Activated B cell treated with CpG ODN at 0.5 μM for 24 hours (primary cell): ENCODE data around the gene TBC1D10B. TPM values are rescaled to one million over a fixed set of nuclear protein-coding genes. Genes with fewer than 3 reads are reported as not detected.

ENCODE experiments used
- ATAC-seq: fragments of 200-7000 bp; cut with Tn5 transposase; one replicate; pipeline ENCODE4 v1.10.0; 2021; ENCODE audit warnings: low read depth, mild to moderate bottlenecking, moderate library complexity
- CTCF ChIA-PET: fragments of 350-600 bp; sonication (Branson Sonifier 250); formaldehyde crosslinking; loops from one replicate; lab custom pipeline; 2021; ENCODE audit warnings: antibody characterized with exemption; lab: Charles Lee
- POLR2A ChIA-PET: fragments of 350-600 bp; sonication (Branson Sonifier 250); formaldehyde crosslinking; loops from one replicate; lab custom pipeline; 2021; ENCODE audit warnings: antibody characterized with exemption; lab: Charles Lee
- DNase-seq: peaks from one replicate; pipeline ENCODE4 v3.0.0; 2022
- H3K27ac Mint-ChIP-seq: one replicate; pipeline ENCODE4 v1.8.0; 2020; ENCODE audit warnings: mixed read lengths
- H3K27me3 Mint-ChIP-seq: one replicate; pipeline ENCODE4 v1.8.0; 2021; ENCODE audit warnings: mixed read lengths
- H3K36me3 Mint-ChIP-seq: one replicate; pipeline ENCODE4 v1.8.0; 2021; ENCODE audit warnings: low read depth, mixed read lengths
- H3K4me1 Mint-ChIP-seq: one replicate; pipeline ENCODE4 v1.8.0; 2021; ENCODE audit warnings: mixed read lengths
- H3K4me3 Mint-ChIP-seq: one replicate; pipeline ENCODE4 v1.8.0; 2020; ENCODE audit warnings: mild to moderate bottlenecking, mixed read lengths
- H3K9me3 Mint-ChIP-seq: one replicate; pipeline ENCODE4 v1.8.0; 2020; ENCODE audit warnings: mixed read lengths
- intact Hi-C: fragments of 100-400 bp; cut with micrococcal nuclease; formaldehyde crosslinking; loops from one replicate; pipeline ENCODE4 v1.15.1; 2024
- total RNA-seq: library from RNA; stranded (reverse); gene quantifications from 2 replicates; pipeline ENCODE4 v1.2.3, GENCODE V29; 2022
- TF ChIP-seq, protein P1 (sequence below): fragments of 200-600 bp; IDR thresholded peaks from one replicate; pipeline ENCODE4 v1.8.0; 2022; ENCODE audit warnings: antibody characterized with exemption, mild to moderate bottlenecking

Gene TBC1D10B
- total RNA-seq, 1 donor from 2014 or later = 50.2 TPM

- Mint-ChIP-seq H3K4me3 (peak overlapping the region; percentile 82), H3K36me3 (peaks cover 19% of the 10 kb centered on the region), H3K4me1 (peaks cover 52% of the 10 kb centered on the region), H3K27ac (no peak overlapping the region), H3K9me3 (no peaks in the 10 kb centered on the region), H3K27me3 (no peaks in the 10 kb centered on the region)
- CTCF ChIA-PET = interaction anchor here (1.9 kb wide), 1 partner anchor 15 kb away, joined by 7 read pairs; the partner anchor contains the start of gene CD2BP2
- ATAC-seq (peak; percentile 0), DNase-seq (no peak)
- POLR2A ChIA-PET = interaction anchor here (1.0 to 3.9 kb wide), 15 partner anchors 10 to 290 kb away, joined by 3 to 39 read pairs (median 7); partner anchors contain the start of genes CD2BP2, CORO1A, DCTPP1 and ITGAL
- intact Hi-C loops = loop anchor here (1.0 to 10.0 kb wide), 10 partner anchors 8 to 775 kb away; partner anchors contain the start of genes CD2BP2, FBRS, SRCAP and ZNF48
- TF ChIP-seq, protein P1, sequence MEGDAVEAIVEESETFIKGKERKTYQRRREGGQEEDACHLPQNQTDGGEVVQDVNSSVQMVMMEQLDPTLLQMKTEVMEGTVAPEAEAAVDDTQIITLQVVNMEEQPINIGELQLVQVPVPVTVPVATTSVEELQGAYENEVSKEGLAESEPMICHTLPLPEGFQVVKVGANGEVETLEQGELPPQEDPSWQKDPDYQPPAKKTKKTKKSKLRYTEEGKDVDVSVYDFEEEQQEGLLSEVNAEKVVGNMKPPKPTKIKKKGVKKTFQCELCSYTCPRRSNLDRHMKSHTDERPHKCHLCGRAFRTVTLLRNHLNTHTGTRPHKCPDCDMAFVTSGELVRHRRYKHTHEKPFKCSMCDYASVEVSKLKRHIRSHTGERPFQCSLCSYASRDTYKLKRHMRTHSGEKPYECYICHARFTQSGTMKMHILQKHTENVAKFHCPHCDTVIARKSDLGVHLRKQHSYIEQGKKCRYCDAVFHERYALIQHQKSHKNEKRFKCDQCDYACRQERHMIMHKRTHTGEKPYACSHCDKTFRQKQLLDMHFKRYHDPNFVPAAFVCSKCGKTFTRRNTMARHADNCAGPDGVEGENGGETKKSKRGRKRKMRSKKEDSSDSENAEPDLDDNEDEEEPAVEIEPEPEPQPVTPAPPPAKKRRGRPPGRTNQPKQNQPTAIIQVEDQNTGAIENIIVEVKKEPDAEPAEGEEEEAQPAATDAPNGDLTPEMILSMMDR = no peak
Observed at GRCh38 chr16:30369938-30370455, 297 bp downstream of the TBC1D10B start.

GRCh38 chr16:30369091-30369937 is 980 bp downstream of the TBC1D10B start:
- Mint-ChIP-seq H3K36me3 (peaks cover 25% of the 10 kb centered on the region), H3K9me3 (no peaks in the 10 kb centered on the region), H3K27ac (peak overlapping the region; percentile 63), H3K4me3 (peak overlapping the region; percentile 87), H3K4me1 (peaks cover 52% of the 10 kb centered on the region), H3K27me3 (no peaks in the 10 kb centered on the region)
- CTCF ChIA-PET = interaction anchor here (1.1 to 1.4 kb wide), 2 partner anchors 26 to 40 kb away, joined by 4 to 7 read pairs; partner anchors contain the start of gene ZNF48
- ATAC-seq = no peak
- TF ChIP-seq, protein P1 = no peak
- no peak for DNase-seq
- intact Hi-C loops = no loop called here
- POLR2A ChIA-PET = interaction anchor here (0.6 to 3.9 kb wide), 8 partner anchors 9 to 166 kb away, joined by 3 to 39 read pairs (median 6); partner anchors contain the start of genes CD2BP2, SEPTIN1, ZNF747 and ZNF771

DNA sequence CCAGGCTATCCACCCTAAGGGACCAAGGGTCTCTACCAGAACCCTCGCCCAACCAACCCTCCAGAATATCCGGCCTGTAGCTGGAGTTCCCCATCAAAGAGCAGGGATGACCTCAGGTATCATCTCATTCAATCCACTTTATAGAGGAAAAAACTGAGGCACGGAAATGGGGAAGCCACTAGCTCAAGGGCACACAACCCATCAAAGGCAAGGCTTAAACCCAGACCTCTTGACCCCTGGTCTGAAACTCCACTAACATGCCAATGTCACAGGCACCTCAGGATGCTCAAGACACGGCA is 1.6 kb downstream of the TBC1D10B start:
- Mint-ChIP-seq H3K27me3 (no peaks in the 10 kb centered on the region), H3K4me1 (peaks cover 52% of the 10 kb centered on the region), H3K9me3 (no peaks in the 10 kb centered on the region), H3K36me3 (peaks cover 30% of the 10 kb centered on the region), H3K27ac (peak overlapping the region; percentile 63), H3K4me3 (peak overlapping the region; percentile 87)
- TF ChIP-seq, protein P1 = no peak
- ChIA-PET POLR2A (interaction anchor here (0.5 to 3.9 kb wide), 6 partner anchors 13 to 49 kb away, joined by 3 to 36 read pairs (median 4); partner anchors contain the start of genes CD2BP2, SEPTIN1 and ZNF771), CTCF (interaction anchor here (1.1 to 1.4 kb wide), 2 partner anchors 26 to 40 kb away, joined by 4 to 7 read pairs; partner anchors contain the start of gene ZNF48)
- intact Hi-C loops = no loop called here
- ATAC-seq = no peak
- DNase-seq = no peak

GRCh38 chr16:30368122-30368791 is 2.0 kb downstream of the TBC1D10B start:
- ChIA-PET POLR2A (interaction anchor here (0.5 to 3.9 kb wide), 3 partner anchors 12 to 37 kb away, joined by 3 to 36 read pairs (median 5); partner anchors contain the start of genes CD2BP2 and SEPTIN1), CTCF (interaction anchor here (1.1 to 1.4 kb wide), 2 partner anchors 27 to 41 kb away, joined by 4 to 7 read pairs; partner anchors contain the start of gene ZNF48)
- intact Hi-C loops = no loop called here
- H3K36me3 Mint-ChIP-seq = peaks cover 34% of the 10 kb centered on the region
- TF ChIP-seq, protein P1 = no peak
- no peak for DNase-seq
- H3K9me3 Mint-ChIP-seq = no peaks in the 10 kb centered on the region
- no peak for ATAC-seq
- H3K27ac Mint-ChIP-seq = peak overlapping the region; percentile 43
- H3K27me3 Mint-ChIP-seq = no peaks in the 10 kb centered on the region
- H3K4me3 Mint-ChIP-seq = peak overlapping the region; percentile 87
- peaks cover 52% of the 10 kb centered on the region for H3K4me1 Mint-ChIP-seq
